Measurements from ENCODE around the gene NELL2.
"Not testable (repeated sequence)": the region's sequence is repeated elsewhere in the genome, so short reads cannot be mapped to it uniquely, and the experiment has no call there.

Gene NELL2

GRCh38 chr12:44847888-44848702 is 28.0 kb downstream of the NELL2 start:
- DNase-seq (ENCODE audit: low spot score) = peak; percentile 83

DNA sequence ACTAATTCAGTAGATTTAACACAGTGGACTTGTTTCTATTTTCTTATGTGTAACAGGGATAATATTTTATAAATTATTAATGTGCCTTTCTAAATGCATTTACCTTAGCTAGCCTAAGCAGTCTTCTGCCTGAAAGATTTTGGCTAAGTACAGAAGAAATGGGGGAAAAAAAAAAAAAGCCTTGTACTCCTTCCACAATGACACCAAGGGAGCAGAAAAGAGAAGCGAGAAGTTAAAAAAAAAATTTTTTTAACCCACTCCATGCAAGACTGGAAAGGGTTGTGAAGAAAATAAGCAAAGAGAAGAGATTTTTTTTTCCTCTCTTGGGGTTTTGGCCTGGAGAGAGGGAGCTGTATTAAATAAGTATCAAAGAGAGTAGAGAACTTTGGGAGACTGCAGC is 28.7 kb downstream of the NELL2 start:
- DNase-seq (ENCODE audit: low spot score) = no peak

- no peak for DNase-seq (ENCODE audit: low spot score)
Measured at GRCh38 chr12:44846826-44847225, 29.3 kb downstream of the NELL2 start.

- DNase-seq (ENCODE audit: low spot score) = no peak
Measured at GRCh38 chr12:44842669-44843068, 33.4 kb downstream of the NELL2 start.

DNA sequence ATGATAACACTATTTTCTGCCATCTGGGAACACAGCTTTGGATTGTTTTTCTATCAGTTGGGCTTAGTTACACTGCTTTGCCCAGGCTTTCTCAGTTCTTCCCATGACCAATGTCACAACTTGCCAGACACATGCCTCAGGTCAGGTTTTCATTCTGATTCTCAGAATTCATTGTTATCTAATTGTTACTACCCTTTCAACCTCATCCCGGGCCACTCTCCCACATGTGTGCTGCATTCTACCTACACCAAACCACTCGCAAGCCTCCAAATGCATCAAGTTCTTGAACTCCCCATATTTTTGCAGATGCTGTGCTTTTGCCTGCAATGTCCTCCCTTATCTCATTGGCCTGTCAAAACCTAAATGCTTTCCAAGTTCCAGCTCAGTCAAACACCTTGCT is 36.3 kb downstream of the NELL2 start:
- no peak for DNase-seq (ENCODE audit: low spot score)

DNA sequence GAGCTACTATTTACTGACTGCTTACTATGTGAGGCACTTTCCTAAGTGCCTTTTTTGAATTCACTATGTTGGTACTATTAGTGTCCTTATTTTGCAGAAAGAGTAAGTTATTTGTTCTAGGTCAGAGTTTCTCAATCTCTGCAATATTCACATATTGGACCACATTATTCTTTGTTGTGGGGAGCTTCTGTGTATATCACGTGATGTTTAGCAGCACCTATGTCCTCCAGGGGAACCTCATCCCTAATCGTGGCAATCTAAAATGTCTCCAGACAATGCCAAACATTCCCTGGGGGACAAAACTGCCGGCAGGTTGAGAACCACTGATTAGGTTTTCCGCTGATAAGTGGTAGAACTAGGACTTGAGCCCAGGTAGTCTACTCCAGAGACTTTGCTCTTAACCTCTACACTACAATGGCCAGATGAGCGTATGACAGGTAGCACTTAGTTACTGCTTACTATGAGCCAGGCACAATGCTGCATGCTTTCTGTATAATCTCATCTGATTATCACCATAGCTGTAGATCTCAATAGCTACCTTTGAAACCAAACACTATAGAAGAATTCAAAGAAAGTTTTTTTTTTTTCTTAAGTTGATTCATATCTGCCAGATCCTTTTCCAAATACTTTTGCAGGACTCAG is 38.9 kb downstream of the NELL2 start:
- DNase-seq (ENCODE audit: low spot score) = no peak

DNA sequence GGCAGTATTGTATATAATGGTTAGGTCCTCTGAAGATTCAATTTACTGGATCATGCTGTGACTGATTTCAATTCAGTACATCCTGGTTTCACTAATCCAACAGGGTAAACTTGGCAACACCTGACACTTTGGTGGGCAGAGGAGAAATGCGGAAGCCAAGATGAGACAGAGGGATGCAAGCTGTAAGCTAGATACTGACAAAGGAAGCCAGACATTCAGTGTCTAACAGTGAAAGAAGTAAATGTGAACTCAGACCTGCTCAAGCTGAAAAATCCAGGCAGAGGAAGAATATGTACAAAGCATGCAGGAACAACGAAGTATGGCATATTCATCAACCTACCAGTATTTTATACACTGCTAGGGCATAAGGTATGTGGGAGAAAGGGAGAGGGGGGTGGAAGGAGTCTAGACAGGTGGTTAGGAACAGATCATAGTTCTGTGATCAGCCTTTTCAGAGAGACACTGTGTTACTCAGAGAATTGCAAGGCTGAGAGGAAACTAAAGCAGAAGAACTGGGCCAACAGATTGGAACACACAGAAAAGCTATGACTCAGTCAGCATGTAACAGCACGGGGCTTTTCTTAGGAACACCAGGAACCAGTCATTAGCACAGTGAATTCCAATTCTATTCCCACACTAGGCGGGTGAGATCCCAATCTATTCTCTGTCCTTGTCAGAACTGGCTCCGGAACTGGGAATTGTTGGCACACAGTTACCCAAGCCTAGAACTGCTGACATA is 40.3 kb downstream of the NELL2 start:
- DNase-seq (ENCODE audit: low spot score) = peak; percentile 79

GRCh38 chr12:44834996-44835395 is 41.1 kb downstream of the NELL2 start:
- not testable (repeated sequence) for DNase-seq (ENCODE audit: low spot score)

DNA sequence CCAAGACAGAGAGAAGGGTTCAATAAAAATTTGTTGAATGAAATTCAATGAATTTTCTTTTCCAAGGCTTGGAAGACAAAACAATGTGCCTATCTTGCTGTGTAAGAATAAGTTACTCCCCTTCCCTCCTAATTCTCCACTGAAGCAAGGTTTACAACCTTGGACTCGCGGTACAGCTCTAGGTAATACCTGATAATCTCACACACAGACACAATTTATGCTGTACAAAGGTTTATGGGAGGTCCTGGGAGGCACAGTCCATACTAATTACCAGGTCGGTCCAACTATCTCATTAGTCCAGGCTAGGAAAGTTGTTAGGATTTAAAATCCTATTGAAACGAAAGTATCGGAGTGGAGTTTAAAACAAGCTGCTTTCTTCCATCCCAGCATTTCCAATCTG is 42.6 kb downstream of the NELL2 start:
- no peak for DNase-seq (ENCODE audit: low spot score)

GRCh38 chr12:44830566-44831055 is 45.5 kb downstream of the NELL2 start:
- DNase-seq (ENCODE audit: low spot score) = no peak

- DNase-seq (ENCODE audit: low spot score) = no peak
Measured at GRCh38 chr12:44829045-44829444, 47.1 kb downstream of the NELL2 start.

DNA sequence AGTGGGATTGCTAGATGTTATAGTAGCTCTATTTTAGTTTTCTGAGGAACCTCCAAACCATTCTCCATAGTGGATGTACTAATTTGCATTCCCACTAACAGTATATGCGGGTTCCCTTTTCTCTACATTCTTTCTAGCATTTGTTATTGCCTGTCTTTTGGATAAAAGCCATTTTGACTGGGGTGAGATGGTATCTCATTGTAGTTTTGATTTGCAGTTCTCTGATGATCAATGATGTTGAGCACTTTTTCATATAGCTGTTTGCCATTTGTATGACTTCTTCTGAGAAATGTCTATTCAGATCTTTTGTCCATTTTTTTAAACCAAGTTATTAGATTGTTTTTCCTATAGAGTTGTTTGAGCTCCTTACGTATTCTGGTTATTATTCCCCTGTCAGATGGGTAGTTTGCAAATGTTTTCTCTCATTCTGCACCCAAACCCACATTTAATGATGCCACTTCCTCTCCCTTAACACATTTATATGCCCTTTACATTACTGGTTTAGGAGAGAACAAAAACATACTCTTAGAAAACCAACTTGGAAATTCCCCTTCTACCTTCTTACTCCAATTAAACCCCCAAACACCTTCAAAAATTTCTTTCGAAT is 48.2 kb downstream of the NELL2 start:
- peak; percentile 63 for DNase-seq (ENCODE audit: low spot score)

DNA sequence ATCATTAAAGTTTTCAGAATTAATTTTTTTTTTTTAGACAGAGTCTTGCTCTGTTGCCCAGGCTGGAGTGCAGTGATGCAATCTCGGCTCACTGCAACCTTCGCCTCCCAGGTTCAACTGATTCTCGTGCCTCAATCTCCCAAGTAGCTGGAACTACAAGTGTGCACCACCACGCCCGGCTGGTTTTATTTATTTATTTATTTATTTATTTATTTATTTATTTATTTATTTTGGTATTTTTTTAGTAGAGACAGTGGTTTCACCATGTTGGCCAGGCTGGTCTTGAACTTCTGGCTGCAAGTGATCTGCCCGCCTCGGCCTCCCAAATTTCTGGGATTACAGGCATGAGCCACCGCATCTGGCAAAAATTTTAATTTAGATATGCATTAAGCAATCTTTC is 54.4 kb downstream of the NELL2 start:
- not testable (repeated sequence) for DNase-seq (ENCODE audit: low spot score)

- DNase-seq (ENCODE audit: low spot score) = no peak
Measured at GRCh38 chr12:44819884-44820283, 56.2 kb downstream of the NELL2 start.

DNA sequence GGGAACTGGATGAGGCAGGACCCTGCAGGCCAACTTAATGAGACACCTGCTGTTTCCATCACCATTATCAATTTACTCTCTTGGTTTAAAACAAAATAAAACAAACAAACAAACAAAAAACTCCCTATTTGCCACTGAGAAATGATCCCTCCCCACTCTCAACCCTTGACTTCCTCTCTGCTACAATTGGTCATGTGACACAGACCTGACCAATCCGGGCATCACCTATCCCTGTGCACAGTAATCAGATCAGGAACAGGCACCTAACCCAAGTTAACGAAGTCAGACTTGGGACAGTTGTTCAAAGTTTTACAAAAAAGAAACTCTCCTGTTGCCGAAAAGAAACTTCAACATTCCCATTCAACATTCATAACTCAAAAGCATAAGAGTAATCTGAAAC is 58.4 kb downstream of the NELL2 start:
- no peak for DNase-seq (ENCODE audit: low spot score)

GRCh38 chr12:44816446-44817017 is 59.6 kb downstream of the NELL2 start:
- no peak for DNase-seq (ENCODE audit: low spot score)

- DNase-seq (ENCODE audit: low spot score) = peak; percentile 77
Measured at GRCh38 chr12:44812062-44812461, 64.1 kb downstream of the NELL2 start.

- no peak for DNase-seq (ENCODE audit: low spot score)
Measured at GRCh38 chr12:44804068-44804467, 72.0 kb downstream of the NELL2 start.

DNA sequence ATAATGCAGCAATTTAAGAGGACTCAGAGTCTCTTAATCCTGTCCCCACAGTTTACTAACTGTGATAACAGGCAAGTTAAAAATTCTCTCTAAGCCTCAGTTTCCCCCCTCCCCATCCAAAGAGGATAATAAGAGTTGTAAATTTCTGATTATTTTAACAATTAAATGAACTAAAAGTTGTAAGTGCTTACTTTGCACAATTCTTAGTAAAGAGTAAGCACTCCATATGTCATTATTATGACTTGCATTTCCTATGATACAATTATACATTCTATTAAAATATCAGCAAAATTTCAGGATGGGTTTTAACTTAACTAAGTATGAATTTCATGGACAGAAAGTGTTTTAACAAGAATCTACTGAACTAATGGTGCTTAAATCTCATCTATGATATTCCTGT is 80.1 kb downstream of the NELL2 start:
- no peak for DNase-seq (ENCODE audit: low spot score)

DNA sequence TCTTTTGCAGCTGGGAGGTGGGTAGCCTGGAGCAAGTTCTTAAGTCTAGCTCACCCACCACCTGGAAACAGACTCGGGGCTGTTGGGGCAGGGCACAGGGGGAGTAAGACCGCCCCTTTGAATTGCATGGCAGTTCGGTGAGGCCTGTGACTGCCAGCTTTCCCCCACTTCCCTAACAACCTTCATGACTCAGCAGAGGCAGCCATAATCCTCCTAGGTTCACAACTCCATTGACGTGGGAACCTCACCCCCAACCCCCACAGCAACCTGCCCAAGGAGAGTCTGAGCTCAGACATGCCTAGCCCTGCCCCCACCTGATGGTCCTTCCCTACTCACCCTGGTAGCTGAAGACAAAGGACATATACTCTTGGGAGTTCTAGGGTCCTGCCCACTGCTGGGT is 87.4 kb downstream of the NELL2 start:
- no peak for DNase-seq (ENCODE audit: low spot score)

GRCh38 chr12:44780221-44780790 is 95.8 kb downstream of the NELL2 start:
- no peak for DNase-seq (ENCODE audit: low spot score)

DNA sequence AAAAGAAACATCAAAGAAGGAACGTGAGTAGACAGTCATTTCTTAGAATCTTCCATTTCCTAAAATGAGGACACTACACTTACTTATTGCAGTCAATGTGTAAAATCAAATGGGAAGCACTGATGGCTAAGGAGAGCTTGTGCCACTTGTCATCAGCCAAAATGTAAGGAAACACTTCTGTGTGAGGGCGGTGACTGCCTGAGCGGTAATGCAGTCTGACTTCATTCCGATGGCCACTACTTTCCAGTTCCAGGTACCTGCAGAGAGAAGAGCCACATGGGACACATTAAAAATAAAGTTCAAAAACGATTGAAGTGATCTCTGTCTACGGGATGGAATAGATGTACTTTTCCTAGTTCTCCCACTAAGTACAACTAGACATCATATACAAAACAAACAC is 96.3 kb downstream of the NELL2 start:
- DNase-seq (ENCODE audit: low spot score) = no peak
